Stimulated activated CD4-positive, alpha-beta T cell treated with anti-CD3 and anti-CD28 coated beads, Interleukin-1b, Interleukin-23, amount 100 ng/mL, for 1 hour (primary cell): Measurements from ENCODE around the gene SHCBP1L.
"Not testable (repeated sequence)": the region's sequence is repeated elsewhere in the genome, so short reads cannot be mapped to it uniquely, and the experiment has no call there.

Experiments used
- DNase-seq, 2 donors: peaks; one replicate each; pipeline ENCODE4 v3.0.0-alpha.2; 2020; ENCODE audit warnings: low read depth in 2 of 2

SHCBP1L gene

GRCh38 chr1:182965096-182965495 is 12.1 kb upstream of the SHCBP1L start:
- no peak for DNase-seq

GRCh38 chr1:182962554-182963115 is 9.7 kb upstream of the SHCBP1L start:
- no peak for DNase-seq

DNA sequence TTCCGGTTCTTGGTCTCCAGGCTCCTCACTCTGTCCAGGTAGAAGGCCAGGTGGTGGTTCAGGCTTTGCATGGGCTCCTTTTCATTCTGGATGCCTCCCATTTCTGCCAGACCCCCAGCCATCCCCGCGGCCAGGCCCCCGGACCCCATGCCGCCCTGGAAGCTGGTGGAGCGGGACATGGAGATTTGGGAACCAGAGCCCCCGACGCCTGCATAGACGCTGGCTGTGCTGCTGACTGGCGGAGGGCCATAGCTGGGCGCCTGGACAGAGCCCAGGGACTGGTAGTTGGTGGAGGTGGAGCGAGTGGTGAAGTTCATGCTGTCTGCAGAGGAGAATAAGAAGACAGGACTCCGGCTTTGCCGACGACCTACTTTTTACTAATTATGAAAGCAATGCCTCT is 7.1 kb upstream of the SHCBP1L start:
- DNase-seq = no peak

DNA sequence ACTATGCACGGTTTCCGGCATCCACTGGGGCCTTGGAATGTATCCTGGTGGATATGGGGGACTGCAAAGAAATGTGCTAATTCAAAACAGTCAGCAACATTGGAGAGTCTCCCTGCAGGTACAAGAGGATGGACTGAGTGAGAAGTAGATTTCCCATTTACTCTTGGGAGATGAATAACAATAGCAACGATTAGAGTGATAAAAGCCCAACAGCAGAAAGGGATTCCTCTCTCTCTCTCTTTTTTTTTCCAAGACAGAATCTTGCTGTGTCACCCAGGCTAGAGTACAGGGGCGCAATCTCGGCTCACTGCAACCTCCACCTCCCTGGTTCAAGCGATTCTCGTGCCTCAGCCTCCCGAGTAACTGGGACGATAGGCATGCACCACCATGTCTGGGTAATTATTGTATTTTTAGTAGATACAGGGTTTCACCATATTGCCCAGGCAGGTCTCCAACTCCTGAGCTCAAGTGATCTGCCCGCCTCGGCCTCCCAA is 5.0 kb upstream of the SHCBP1L start:
- no peak for DNase-seq

DNA sequence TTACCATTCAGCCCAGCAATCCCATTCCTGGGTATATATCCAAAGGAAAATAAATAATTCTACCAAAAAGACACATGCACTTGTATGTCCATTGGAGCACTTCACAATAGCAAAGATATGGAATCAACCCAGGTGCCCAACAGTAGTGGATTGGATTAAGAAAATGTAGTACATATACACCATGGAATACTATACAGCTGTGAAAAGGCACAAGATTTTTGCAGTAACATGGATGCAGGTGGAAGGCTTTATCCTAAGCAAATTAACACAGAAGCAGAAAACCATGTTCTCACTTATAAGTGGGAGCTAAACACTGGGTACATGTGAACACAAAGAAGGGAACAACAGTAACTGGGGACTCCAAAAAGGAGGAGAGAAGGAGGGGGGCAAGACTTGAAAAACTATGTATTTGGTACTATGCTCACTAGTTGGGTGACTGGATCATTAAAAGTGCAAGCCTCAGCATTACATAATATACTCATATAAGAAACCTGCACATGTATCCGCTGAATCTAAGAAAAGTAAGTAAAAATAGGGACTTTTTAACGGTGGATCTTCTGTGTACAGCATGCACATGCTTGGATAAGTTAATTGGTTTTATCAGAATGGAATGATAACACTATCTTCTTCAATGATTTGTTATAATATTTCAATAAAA is 3.9 kb upstream of the SHCBP1L start:
- no peak for DNase-seq

DNA sequence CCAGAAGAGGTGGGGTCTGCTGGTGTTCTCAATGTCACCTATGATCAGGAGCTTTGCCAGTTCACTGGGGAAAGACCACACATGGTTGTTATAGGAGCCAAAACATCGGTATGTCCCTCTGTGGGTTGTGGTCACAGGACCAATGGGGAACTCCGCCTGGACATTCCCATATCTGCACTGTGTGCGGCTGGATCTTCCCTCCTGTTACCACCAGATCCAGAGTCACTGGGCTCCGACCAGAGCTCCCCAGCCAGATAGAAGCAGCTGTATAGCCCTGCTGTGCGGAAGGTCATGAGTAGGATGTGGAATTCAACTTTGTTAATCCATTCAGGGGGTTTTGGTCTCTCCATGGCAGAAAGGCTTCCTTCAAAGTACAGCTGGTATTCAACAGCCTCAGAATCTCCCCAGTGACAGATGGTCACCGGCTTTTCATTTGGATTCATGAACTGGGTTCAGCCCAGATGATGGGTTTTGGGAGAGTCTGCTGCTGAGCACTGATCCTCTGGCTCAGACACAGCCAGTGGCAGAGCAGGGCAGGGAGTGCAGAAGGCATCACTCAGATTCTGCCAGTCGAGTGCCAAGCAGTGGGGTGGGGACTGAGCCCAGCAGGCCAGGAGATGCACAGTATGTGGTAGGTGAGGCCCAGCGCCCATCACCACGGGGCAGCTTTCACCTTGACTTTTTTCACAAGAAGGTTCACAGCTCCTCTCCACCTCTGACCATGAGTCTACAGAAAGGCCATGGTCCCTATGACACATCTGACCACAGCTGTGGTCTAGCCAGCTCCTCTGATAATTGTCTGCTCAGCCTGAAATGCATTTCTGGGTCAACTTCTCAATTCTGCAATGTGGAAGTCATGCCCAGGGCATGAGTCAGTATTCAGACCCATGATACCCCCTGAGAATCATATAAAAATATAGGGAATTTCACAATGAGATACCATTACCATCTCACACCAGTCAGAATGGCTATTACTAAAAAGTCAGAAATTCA is 2.9 kb upstream of the SHCBP1L start:
- no peak for DNase-seq

DNA sequence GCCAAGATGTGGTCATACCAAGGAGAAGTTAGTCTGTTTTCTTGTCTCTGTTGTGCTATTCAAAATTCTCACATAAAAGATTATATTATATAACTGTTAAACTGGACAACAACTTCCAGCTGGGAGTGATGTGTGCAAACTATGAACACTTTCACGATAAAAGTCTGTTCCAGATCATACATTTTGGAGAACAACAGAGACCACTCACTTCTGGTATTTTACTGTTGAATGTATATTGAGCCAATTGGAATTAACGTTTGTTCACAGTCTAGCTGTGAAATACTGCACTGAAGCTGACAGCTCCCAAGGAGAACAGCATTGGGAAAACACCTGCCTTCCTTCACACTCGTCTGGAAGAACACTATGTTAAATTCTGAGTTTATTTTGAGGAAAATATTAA is 860 bp upstream of the SHCBP1L start:
- no peak for DNase-seq

GRCh38 chr1:182943336-182943735 is 9.6 kb downstream of the SHCBP1L start:
- DNase-seq = not testable (repeated sequence)

DNA sequence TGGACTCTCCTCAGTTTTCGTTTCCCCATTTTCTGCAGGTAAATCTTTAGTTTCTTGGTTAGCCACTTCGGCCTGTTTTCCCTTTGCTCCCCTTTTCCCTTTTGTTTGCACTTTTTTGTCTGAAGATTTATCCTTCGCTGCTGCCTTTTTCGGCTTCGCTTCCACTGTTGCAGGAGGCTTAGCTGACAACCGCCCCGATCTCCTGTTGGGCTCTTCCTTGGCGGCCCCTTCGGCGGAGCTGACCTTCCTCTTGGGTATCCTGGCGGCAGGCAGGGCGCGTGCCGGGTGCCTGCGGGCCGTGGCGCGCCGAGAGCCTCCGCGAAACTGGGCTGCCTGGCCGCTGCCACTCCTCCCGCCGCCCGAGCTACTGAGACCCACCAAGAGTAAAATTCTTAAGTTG is 10.8 kb downstream of the SHCBP1L start:
- DNase-seq = not testable (repeated sequence)

DNA sequence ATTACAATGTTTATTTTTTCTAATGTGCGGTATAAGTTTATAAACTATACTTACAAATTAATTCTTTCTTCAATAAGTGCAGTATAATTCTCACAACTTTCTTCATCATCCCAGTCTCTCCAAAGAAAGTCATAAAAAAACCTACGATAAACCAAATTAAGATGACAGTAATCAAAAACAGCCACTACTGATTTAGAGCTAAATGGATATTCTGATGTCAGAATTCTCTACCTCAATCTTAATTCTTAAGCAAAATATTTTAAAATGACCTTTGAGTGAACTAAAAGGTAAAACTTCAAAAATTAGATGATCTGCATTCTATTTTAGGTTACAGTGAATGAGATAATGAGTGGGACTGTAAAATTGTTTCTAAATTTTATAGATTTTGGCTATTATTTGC is 13.6 kb downstream of the SHCBP1L start:
- no peak for DNase-seq

GRCh38 chr1:182935716-182936115 is 17.2 kb downstream of the SHCBP1L start:
- no peak for DNase-seq

DNA sequence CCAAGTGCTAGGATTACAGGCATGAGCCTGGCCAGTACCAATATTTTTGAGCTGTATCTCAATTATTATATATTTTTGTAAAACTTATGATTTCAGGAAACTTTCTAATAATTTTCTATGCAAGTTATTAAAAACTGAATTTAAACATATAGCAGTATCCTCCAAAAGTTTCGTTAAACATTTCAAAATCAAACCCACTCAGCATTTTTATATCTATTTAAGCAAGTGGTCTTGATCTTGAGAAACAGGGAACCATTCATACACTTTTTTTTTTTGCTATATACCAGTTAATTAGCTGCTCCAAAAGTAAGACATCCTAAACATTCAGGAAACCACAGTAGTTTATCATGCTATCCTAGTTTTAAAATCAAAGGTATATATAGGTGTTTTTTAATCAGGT is 22.0 kb downstream of the SHCBP1L start:
- no peak for DNase-seq

DNA sequence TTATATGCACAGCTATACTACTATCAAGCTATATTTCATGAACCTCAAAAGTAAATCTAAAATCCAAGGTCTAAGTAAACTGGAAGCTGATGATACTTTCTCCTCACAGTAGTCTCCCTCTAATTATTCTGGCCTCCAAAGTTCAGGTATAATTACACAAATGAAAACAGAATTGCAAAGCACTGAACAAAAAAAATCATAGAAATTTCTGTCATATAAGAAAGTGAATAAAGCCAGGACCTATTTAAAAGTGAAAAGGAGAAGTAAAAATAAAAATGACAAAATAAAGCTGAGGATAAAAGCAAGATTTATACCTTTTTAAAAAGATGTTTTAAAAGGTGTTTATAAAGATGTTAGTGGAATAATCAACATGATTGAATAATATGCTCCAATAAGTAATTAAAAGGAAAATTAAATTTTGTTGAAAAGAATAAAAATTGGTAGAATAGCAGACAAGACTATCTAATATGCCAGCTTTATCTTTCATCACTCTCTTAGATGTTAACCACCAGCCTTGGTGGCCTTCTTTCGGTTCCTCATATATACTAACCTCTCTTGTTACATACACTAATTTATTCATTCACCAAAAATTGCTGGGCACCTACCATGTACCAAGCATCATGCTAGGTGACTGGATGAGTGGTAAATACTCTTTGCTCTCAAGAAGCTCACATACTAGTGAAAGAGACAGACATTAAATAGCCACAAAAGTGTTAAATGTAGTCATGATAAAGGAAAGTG is 25.1 kb downstream of the SHCBP1L start:
- DNase-seq = no peak

DNA sequence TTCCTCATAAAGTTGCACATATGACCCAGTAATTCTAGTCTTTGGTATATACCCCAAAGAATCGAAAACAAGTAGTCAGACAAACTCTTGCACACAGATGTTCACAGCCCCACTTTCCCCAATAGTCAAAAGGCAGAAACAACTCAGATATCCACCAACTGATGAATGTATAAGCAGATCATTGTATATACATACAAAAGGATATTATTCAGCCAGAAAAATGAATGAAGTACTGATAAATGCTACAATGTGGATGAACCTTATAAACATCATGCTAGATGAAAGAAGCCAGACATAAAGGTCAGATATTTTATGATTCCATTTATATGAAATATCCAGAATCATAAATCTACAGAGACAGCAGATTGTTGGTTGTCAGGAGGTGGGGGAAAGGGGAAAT is 27.3 kb downstream of the SHCBP1L start:
- no peak for DNase-seq

GRCh38 chr1:182917378-182917777 is 35.6 kb downstream of the SHCBP1L start:
- no peak for DNase-seq

DNA sequence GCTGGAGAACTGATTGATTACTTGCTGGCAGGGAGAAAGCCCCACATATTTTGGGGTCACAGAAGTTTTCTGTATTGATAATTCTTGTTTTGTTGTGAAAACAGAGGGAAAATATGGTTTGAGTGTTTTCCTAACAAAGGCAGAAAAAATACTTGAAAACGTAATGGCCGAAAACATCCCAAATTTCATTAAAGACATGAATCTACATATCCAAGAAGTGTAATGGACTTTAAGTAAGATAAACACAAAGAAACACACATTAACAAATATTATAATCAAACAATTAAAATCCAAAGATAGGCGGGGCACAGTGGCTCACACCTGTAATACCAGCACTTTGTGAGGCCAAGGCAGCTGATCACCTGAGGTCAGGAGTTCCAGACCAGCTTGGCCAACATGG is 39.6 kb downstream of the SHCBP1L start:
- DNase-seq = no peak

DNA sequence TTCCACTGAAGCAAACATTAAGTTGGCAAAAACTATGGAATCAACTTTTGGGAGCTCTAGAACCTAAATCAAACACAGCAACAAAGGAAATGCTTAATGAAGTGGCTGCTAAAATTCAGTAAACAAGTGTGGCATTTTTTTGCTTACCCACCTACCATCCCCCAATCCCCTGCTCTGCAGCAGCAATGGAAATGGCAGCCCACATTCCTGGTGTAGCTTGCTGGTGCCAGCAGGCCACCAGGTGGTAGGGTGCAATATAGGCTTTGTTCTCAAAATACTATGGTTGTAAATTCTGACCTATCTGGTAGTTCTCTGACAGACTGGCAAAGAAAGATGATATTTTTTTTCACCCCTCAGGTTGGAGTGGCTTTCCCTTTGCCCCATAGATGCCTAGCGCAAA is 42.8 kb downstream of the SHCBP1L start:
- DNase-seq = no peak

DNA sequence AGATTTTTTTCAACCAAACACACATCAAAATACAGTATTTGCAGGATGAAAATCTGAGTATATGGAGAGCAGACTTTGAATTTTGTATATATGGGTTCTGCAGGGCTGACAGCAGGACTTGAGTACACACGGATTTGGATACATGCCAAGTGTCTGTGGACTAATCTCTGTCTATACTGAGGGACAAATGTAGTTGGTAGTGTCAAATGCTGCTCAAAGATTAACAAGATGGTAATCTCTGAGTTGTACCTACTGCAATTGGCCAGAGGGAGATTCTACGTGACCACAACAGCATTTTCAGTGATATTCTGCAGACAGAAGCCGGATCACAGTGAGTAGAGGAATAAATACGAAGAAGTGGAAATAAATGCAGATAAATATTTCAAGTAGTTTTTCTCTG is 43.4 kb downstream of the SHCBP1L start:
- no peak for DNase-seq

DNA sequence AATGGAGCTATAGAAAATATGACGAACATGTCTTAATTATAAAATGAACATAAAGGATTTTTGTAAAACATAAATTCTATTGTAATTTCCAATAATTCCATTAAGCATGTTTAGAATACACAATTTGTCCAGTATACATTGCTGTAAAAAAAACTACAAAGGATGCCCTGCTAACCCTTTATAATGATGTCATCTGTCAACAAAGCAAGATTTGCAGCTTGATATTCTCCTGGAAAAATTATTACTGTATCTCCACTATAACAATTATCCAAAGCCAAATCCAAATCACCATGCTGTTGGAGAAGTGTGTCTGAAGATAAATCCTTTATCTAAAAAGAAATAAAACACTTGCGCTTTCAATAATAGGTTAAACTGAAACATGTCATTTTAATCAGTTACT is 47.6 kb downstream of the SHCBP1L start:
- no peak for DNase-seq

DNA sequence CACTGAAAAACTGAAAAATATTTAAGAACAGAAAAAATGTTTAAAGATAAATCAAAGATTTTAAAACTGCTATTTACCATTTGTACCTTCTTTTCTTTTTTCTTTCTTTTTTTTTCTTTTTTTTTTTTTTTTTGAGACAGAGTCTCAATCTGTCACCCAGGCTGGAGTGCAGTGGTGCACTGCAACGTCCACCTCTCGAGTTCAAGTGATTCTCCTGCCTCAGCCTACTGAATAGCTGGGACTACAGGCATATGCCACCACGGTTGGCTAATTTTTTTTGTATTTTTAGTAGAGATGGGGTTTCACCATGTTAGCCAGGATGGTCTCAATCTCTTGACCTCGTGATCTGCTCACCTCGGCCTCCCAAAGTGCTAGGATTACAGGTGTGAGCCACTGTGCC is 51.0 kb downstream of the SHCBP1L start:
- DNase-seq = not testable (repeated sequence)

- no peak for DNase-seq
Observed at GRCh38 chr1:182897696-182898095, 55.3 kb downstream of the SHCBP1L start.
